AG08396 (cell line): Measurements from ENCODE around the gene AARS2.
"Not testable (repeated sequence)": the region's sequence is repeated elsewhere in the genome, so short reads cannot be mapped to it uniquely, and the experiment has no call there.

Experiments used
- DNase-seq: peaks from one replicate; pipeline ENCODE4 v3.0.0; 2012; ENCODE audit warnings: low spot score, mixed read lengths

The AARS2 gene

DNA sequence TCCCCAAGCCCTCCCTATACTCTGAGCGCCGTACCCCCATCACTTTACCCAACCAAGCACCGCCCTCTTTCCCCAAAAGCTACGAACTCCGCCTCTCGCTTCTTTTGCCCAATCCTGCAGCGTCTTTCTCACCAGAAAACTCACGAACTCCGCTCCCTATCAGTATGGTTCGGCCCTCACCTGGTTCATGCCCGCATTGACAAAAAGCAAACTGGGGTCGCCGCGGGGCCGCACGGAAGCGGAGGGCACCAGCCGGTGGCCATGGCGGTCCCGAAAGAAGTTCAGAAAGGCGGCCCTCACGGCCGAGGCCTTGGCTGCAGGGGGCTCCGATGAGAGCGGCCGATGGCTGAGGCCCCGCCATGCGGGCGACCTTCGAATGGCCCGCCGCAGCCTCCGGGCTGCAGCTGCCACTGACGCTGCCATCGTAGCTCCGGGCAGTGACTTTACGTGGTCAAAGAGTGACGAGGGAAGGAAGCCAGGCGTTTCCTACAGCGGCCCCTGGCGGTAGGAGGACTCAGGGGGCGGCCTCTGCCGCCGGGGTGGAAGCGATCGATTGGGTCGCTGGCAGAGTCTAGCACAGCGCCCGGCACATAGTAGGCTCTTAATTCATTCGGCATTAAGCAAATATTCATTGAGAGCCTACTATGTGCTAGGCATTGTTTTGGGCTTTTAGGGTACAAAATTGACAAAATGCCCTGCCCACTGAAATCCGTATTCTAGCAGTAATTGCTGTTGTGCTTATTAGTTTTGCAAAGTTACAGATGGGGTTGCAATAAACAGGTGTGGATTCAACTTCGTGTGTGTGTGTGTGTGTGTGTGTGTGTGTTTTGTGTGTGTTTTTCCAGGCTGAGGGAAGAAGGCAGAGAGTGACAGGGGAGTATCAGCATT, at the start of gene AARS2:
Gene AARS2, minus strand, starts transcription at position 447 of the 888 bp plus-strand sequence. Its CDS starts 24 bp downstream, at position 423.
- peak; percentile 89 for DNase-seq

DNA sequence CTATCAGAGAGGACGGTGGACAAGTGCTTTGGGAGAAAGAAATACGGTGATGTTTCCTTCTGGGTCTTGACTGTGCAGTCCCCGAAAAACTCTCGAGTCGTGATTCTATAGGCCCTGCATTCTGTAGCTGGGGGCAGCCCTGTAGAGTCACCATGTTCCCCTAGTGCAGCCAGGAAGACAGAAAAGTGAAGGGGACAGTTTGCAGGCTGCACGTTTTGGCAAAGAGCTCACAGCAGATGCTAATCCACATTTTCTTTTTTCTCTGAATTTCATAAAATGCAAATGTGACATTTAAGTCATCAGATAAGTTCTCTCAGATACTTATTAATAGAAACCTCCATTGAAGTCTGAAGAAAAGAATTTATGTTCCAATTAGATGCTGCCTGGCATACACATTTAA, 48.8 kb upstream of the AARS2 start:
- DNase-seq, result no peak

DNA sequence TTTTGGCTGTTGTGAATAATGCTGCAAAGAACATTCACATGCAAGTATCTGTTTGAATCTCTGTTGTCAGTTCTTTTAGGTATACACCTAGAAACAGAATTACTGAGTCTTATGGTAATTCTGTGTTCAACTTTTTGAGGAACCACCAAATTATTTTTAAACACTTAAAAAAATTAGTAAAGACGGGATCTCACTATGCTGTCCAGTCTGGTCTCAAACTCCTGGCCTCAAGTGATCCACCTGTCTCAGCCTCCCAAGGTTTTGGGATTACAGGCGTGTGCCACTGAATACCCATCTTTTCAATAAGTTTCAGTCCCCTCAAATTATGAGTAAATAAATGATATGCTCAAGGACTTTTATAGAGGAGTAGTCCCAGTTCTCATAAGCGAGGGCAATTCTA, 46.8 kb upstream of the AARS2 start:
- no peak for DNase-seq

DNA sequence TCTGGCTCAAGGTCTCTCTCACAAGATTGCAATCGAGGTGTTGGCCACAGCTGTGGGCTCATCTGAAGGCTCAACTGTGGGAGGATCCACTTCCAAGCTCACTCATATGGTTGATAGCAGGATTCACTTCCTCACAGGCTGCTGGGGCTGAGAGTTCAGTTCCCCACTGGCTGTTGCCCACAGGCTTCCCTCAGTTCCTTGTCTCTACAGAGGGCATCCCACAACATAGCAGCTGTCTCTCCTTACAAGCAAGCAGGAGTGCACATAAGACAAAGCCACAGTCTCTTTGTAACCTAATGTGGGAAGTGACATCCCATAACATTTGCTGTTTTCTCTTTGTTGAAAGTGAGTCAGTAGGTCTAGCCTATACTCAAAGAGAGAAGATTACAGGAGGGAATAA, 43.3 kb upstream of the AARS2 start:
- DNase-seq, result no peak

DNA sequence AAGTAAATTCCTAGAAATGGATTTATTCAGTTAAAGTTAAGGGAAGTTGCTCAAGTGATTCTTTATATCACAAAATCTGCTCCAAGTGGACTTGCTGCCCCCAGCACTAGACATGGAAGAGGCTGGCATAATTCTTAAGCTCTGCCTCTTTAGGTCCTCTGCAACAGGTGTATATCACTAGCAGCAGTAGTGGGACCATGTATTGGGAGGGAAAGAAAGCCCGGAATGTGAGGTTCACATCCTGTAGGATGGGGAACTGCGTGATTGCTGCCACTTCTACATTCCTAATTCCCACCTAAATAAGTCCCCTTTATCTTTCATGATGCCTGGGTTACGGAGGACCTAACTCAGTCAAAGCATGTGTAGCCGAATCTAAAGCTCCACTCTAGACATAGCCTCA, 42.5 kb upstream of the AARS2 start:
- DNase-seq, result no peak

DNA sequence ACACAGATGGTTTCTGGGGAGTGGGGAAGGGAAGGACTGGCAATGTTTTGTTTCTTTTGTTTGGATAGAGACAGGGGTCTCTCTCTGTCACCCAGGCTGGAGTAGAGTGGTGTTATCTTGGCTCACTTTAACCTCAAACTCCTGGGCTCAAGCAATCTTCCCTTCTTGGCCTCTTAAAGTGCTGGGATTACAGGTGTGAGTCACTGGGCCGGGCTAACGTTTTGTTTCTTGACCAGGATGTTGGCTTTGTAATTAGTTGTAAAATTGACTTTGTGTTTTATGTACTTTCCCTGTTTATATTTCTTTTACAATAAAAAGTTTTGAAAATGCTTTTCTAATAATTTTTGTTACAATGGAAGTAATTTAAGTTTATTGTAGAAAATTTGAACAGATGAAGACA, 40.2 kb upstream of the AARS2 start:
- no peak for DNase-seq

DNA sequence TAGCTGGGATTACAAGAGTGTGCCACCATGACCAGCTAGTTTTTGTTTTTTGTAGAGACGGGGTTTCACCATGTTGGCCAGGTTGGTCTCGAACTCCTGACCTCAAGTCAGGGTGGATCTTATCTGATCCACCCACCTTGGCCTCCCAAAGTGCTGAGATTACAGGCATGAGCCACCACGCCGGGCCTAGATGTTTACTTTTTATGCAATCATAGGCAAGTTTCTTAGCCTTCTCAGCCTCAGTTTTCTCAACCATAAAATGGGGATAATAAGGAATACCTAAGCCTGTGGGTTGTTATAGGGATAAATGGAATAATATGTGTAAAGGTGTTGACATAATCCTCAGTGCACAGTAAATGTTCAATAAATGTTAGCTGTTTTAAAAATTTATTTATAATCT, 39.1 kb upstream of the AARS2 start:
- DNase-seq, result no peak

DNA sequence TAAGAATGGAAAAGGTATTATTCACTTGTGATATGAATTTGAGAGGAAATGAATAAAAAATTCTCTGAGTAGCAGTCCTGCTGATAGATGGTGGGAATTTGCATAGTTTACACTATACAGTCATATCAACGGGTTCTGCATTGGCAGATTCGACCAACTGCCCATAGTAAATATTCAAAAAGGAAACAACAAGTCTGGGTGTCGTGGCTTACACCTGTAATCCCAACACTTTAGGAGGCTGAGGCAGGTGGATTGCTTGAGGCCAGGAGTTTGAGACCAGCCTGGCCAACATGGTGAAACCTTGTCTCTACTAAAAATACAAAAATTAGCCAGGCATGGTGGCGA, 37.5 kb upstream of the AARS2 start:
- DNase-seq, result not testable (repeated sequence)

DNA sequence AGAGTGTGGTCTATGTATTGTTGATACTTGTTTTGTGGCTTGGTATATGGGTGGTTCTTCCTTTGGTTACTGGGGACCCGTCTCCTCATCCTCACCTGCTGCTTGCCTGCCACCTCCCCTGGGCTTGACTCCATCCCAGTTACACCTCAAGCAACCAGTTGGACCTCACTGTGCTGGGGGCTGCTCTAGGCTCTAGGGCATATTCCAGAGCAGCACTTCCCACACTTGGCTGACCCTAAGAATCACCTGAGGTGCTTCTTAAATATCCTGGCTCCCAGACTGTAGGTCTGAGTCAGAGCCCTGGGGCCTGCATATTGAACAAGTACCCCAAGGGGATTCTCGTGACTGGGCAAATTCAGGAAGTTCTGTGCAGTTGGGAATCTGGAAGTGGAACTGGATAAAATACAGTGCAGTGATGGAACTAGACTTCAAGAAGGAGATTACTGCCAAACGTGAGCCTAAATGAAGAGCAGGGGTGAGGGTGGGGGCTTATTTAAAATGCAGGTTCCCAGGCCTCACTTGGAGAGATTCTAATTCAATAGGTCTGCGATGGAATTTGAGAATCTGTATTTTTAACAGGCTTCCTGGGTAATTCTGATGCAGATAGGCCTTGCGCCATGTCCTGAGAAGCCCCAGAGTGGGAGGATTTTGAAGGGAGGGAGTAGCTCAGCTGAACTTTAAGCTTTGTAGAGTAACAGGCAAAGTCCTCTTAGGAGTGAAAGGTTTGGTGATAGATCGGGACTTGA, 36.9 kb upstream of the AARS2 start:
- no peak for DNase-seq

DNA sequence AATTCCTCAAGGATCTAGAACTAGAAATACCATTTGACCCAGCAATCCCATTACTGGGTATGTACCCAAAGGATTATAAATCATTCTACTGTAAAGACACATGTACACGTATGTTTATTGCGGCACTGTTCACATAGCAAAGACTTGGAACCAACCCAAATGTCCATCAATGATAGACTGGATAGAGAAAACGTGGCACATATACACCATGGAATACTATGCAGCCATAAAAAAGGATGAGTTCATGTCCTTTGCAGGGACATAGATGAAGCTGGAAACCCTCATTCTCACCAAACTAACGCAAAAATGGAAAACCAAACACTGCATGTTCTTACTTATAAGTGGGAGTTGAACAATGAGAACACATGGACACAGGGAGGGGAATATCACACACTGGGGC, 33.7 kb upstream of the AARS2 start:
- DNase-seq, result not testable (repeated sequence)

DNA sequence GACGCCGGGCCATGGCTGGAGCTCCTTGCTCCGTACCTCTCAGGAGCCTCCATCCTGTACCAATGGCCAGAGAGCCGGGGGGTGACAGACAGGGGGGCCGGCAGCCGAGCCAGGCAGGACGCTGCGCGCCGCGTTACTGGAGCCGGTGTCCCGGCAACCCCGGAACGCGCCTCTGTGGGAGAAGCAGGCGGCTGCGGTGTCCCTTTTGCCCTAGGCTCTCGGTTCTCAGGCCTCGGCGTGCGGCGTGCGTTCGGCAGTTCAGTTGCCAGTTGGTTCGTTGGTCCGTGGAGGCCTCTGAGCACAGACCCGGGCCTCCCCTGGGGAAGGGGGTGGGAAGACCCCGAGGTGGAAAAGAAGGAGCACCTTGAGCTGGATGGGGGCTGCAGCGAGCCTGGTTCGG, 29.3 kb upstream of the AARS2 start, which contains the start of gene SPATS1:
Gene SPATS1, plus strand, starts transcription at position 162 of the 400 bp plus-strand sequence. CDS start 446 bp downstream, outside the sequence.
- no peak for DNase-seq

DNA sequence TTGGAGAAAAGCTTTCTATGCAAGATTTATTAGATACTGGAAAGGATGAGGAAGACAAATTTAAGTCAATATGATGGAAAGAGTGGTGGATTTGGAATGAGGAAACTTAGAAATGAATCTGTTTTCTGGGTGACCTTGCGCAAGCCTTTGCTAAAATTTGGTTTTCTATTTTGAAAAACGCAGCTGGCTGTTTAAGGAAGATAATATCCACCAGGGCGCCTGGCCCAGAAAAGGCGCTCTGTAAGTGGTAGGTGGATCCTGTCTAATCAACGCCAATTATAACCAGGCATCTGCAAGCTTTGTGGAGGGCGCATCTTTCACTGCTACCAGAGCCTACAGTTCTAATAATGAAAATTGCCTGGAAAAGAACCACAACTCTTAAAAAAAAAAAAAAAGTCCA, 28.9 kb upstream of the AARS2 start:
- no peak for DNase-seq

DNA sequence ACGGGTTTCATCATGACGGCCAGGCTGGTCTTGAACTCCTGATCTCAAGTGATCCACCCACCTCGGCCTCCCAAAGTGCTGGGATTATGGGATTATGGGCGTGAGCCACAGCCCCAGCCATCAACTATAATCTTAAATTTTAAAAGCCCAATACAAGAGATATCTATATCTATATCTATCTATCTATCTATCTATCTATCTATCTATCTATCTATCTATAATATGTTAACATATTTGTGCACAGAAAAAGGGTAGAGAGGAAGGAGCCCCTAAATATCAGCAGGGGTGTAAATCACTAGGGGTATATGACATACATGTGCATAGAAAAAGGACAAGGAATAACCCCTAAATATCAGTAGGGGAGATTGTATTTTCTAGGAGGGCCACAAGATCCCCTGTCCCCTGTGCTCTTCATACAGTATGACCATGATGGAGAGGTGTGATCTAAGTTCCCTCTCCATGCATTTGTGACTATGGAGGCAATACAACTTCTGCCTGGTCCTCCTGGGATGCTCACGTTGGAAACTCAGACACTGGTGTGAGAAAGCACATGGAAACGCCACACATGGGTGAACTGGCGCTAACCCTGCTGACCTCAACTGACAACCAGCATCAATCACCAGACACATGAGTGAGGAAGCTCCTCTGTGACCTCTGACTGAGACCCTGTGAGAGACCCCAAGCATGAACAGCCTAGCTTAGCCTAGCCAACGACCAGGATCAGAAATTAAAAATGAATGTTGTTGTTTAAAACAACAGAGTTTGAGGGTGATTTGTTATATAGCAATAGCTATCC, 28.1 kb upstream of the AARS2 start:
- no peak for DNase-seq

DNA sequence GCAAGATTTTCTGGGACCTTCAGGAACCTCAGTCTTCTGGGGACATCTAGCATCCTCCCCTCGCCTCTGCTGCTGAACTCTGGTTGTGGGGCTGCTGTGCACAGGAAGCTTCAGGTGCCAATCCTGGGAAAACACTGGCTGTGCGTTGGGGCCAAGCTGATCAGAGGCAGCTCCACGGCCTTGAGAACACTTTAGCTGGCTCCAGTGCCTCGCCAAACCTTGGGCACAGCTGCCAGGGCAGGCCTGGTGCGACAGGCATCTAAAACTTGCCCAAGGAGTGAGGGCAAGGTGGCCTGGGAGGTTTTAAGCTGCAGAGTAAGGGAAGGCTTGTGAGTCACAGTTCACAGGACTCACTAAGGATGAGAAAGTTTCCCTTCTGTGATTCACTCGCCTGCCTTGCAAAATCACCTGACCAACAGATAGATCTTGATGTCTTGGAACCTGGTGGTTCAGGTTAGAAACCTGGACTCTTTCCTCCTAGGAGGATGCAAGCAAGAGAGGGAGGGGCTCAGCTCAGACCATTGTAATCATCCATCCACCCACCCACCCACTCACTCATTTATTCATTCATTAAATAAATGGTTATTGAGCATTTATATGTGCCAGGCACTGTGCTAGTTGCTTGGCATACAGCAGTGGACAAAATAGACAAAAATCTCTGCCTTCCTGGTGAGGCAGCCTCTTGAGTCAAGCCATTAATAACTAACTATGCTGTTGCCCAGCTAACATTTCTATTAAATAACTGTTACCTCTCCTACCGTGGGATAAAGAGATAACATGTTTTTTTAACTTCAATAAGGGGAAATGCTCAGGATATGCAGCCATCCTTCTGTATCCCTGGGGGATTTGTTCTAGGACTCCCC, 26.8 kb upstream of the AARS2 start:
- no peak for DNase-seq

DNA sequence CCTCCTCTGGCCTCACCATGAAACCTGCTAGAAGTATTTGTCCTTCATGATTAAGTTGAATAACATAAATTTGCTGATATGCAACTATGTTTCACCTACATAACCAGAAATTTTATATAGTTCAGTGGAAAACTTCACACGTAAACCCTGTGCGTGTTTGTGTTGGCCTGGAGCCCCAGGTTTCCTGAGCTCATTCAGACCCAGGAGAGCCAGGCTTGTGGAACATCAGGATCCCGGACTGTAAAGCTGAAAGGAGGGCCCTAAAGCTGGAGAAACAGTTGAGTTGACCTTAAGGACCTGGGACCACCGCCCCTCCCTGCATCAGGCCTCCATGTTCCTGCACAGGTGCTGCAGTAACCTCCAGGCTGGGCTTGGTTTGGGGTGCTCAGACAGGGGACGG, 26.2 kb upstream of the AARS2 start:
- DNase-seq, result no peak

DNA sequence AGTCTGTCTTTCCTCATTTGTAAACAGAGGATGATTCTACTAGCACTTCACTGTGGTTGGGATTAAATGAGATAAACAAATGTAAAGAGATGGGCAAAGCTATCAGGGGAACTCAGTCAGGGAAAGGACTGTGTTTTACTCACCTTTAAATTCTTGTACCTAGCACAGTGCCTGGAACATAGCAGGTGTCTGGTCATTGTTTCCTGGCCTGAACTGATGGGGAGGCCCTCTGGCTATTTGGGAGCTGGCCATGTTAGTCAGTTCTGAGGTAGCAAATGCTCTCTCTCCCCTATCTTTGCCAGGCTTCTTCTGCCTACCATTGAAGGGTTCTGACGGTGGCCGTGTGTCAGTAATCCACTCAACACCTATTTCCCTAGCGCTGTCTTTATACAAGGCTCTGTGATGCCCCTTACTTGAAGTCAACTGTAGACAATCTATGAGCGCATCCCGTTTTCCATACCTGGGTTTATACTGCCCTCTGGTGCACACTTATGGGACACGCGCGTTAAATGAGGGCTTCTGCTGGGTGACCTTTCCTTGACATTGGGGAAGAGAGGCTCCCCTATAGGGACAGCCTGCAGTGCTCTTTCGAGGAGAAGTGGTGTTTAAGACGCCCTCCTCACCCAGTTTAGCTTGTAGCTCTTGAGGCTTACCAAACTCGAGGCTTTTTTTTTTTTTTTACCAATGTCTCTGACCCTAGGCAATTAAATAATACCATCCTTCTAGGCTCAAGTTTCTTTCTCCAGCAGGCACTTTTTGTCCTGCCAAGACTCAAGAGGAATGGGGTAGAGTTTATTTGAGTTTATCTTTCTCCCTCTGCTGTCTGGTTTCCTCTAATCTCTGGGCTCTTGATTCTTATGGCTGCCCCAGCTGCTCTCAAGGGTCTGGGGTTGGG, 25.3 kb upstream of the AARS2 start:
- peak; percentile 70 for DNase-seq

DNA sequence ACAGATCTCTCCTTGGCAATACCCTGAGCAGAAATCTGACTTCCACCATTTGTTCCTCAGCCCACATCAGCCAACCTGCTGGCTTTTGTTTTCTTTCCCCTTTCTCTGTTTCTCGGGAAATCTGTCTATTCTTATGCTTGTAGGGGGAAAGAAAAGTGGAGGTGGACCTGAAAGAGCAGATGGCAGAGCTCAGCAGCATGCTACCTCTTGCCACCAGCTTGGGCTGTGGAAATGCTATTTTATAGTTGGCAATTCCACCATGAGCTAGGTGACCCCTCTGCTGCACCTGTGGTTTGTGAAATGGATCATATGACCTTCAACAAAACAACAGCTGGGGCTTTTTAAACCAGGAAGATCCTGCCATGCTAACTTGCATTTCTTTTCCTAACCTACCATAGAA, 22.5 kb upstream of the AARS2 start:
- no peak for DNase-seq

DNA sequence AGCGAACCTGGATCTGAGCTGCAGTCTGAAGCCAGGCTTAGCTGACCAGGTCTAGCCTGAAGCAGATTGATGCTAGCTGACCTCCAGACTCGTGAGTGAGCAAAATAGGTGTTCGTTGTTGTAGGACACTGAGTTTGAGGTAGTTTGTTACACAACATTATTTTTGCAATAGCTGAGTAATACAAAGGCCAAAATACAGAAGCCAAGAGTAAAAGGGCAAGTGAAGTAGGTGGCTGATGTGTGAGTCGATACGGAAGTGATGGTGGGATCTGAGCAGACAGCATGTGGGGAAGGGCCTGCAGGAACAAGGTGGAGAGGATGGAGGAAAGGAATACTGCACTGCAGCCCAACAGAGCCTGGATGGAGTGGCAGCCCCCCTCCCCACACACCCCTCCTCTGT, 20.8 kb upstream of the AARS2 start:
- no peak for DNase-seq

DNA sequence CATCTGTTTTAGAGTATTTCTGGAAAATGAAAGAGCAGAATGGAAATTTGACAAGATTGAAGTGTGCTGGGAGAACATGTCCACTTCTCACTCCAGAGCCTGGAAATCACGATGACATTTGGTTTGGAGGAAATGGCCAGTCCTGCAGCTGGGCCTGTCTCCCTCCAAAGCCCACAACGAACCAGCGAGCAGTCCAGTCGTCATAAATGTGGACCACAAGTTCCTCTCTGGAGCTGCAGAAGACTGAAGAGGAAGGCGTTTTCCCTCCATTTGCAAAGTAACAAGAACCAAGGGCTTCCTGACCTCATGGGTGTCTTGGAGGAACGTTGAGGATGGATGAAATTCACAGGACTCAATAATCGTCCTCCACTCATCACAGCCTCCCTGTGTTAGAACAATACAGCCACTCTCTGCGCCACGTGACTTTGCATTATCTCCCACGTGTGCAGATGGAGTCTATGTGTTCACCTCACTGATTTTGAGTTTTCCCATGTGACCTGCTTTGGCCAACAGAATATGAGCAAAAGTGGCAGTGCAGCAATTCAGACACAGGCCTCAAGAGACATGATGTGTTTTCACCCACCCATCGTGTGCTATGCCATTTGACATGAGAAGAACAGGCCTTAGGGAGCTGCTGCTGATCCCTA, 20.2 kb upstream of the AARS2 start:
- no peak for DNase-seq

DNA sequence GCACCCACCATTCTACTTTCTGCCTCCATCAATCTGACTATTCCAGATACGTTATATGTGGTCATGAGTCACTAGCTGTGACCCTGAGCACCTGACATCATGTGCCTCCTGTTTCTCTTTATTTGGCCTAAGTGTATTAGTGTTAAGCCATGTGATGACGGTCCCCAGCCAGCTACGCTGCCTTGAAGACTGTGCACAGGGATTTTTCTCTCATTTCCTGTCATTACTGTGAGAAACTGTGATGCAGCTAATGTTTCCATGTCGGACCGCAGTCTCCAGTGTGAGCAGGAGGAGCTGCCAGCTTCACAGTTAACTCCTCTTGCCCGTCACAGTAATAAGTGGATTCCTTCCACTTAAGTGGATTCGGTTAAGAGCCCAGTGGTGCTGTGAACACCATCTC, 19.4 kb upstream of the AARS2 start:
- DNase-seq, result no peak
